HepG2 (cell line): ENCODE data around the gene ZNF770.

Experiments
- GFI1 ChIP-seq: sonication (generic); formaldehyde crosslinking; IDR thresholded peaks from 2 replicates; pipeline ENCODE4 v1.5.0; 2020; ENCODE audit warnings: missing genetic modification reagents, mild to moderate bottlenecking, borderline replicate concordance
- POLR2A ChIP-seq, 2 experiments: IDR thresholded peaks; 2 replicates each; pipeline ENCODE4 v1.6.1; 2011; ENCODE audit warnings: low read depth in 2 of 2, low read length in 2 of 2, mild to moderate bottlenecking in 1 of 2, moderate library complexity in 1 of 2; ENCODE audit not compliant: insufficient read depth in 1 of 2
- POLR2AphosphoS5 ChIP-seq: IDR thresholded peaks from 2 replicates; pipeline ENCODE4 v1.6.1; 2012; ENCODE audit warnings: low read depth, low read length
- TCF12 ChIP-seq, 2 experiments: fragments of 450-650 bp in 1 of 2; sonication (generic) in 1 of 2; formaldehyde crosslinking in 1 of 2; IDR thresholded peaks; 2 replicates each; pipeline versions ENCODE4 v1.6.1 to v1.8.0; 2017 to 2022; ENCODE audit warnings: antibody characterized with exemption in 1 of 2, mild to moderate bottlenecking in 1 of 2, missing genetic modification reagents in 1 of 2, moderate library complexity in 1 of 2
- YY1 ChIP-seq: IDR thresholded peaks from 2 replicates; pipeline ENCODE4 v1.6.1; 2011; ENCODE audit warnings: low read length, low read depth, moderate library complexity, mild to moderate bottlenecking; ENCODE audit not compliant: insufficient read depth, insufficient replicate concordance
- ZFX ChIP-seq: sonication (generic); formaldehyde crosslinking; IDR thresholded peaks from 2 replicates; pipeline ENCODE4 v1.4.0; 2020; ENCODE audit warnings: mild to moderate bottlenecking, low read depth, missing genetic modification reagents, moderate library complexity
- ZSCAN31 ChIP-seq: sonication (generic); formaldehyde crosslinking; IDR thresholded peaks from 2 replicates; pipeline ENCODE4 v1.5.0; 2020; ENCODE audit warnings: low read depth, mild to moderate bottlenecking, missing genetic modification reagents
- TF ChIP-seq, protein P1 (sequence below): sonication (generic); formaldehyde crosslinking; IDR thresholded peaks from 2 replicates; pipeline ENCODE4 v1.4.0; 2020; ENCODE audit warnings: missing genetic modification reagents
- TF ChIP-seq, protein P2 (sequence below), 2 experiments: sonication (generic) in 1 of 2; formaldehyde crosslinking in 1 of 2; IDR thresholded peaks; 2 replicates each; pipeline versions ENCODE4 v1.5.1 to v1.6.1; 2011 to 2020; ENCODE audit warnings: borderline replicate concordance in 1 of 2, low read depth in 1 of 2, low read length in 1 of 2, mild to moderate bottlenecking in 1 of 2, missing genetic modification reagents in 1 of 2, moderate library complexity in 1 of 2

DNA sequence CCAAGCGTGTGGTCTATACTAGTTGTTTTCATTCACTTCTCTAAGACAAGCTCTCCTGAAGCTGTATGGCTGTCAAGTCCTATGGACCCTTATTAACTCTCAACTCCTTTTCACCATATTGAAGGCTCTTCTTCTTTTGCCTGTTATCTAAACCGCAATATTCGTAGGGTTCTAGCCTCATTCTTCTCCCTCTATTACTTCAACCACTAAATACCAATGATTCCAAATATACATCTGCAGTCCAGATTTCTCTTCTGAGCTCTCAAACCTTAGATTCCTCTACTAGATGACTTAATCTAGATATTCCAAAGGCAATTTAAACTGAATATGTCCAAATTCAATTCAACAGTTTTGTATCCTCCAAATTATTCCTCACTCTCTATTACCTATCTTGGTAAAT, 43.2 kb downstream of the ZNF770 start:
- TF ChIP-seq, protein P1, sequence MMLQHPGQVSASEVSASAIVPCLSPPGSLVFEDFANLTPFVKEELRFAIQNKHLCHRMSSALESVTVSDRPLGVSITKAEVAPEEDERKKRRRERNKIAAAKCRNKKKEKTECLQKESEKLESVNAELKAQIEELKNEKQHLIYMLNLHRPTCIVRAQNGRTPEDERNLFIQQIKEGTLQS (CRISPR knock-in tag): no peak
- no peak for TF ChIP-seq GFI1 (CRISPR knock-in tag)
- TF ChIP-seq, protein P2, sequence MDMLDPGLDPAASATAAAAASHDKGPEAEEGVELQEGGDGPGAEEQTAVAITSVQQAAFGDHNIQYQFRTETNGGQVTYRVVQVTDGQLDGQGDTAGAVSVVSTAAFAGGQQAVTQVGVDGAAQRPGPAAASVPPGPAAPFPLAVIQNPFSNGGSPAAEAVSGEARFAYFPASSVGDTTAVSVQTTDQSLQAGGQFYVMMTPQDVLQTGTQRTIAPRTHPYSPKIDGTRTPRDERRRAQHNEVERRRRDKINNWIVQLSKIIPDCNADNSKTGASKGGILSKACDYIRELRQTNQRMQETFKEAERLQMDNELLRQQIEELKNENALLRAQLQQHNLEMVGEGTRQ (IDR thresholded peaks at IDR 0.05; ENCODE audit: low read depth, low read length): no peak
- TF ChIP-seq, protein P2 (CRISPR knock-in tag; IDR thresholded peaks at IDR 0.05; ENCODE audit: borderline replicate concordance): no peak
- no peak for TF ChIP-seq YY1
- no peak for TF ChIP-seq ZSCAN31 (CRISPR knock-in tag)
- TF ChIP-seq POLR2AphosphoS5: no peak
- no peak for TF ChIP-seq POLR2A (IDR thresholded peaks at IDR 0.05; ENCODE audit: insufficient read depth in 1 of 2, low read depth in 2 of 2, low read length in 2 of 2)
- no peak for TF ChIP-seq ZFX (CRISPR knock-in tag)
- no peak for TF ChIP-seq TCF12 (IDR thresholded peaks at IDR 0.05)
- no peak for TF ChIP-seq TCF12 (CRISPR knock-in tag; IDR thresholded peaks at IDR 0.05)
